ENCODE data around the gene CDR2L. TPM values are rescaled to one million over a fixed set of nuclear protein-coding genes. Genes with fewer than 3 reads are reported as not detected.

CDR2L gene
- total RNA-seq, 4 donors from 2014 or later, result 5.6 to 8.6 (median 6.9) TPM

- H3K27ac ChIP-seq, result no peak overlapping the region
- peaks cover 30% of the 10 kb centered on the region for H3K4me1 ChIP-seq
- 80% methylated on average over 1 of the region's 9 CpGs for WGBS
- no peak for DNase-seq (ENCODE audit: low spot score in 2 of 2)
- no peaks in the 10 kb centered on the region for H3K9me3 ChIP-seq
- H3K27me3 ChIP-seq, result peaks cover 38% of the 10 kb centered on the region
- peak overlapping the region; percentile 63 for H3K4me3 ChIP-seq
- no peak for TF ChIP-seq EP300 (IDR thresholded peaks at IDR 0.05)
- TF ChIP-seq POLR2AphosphoS5 (IDR thresholded peaks at IDR 0.05), result no peak
- TF ChIP-seq CTCF (IDR thresholded peaks at IDR 0.05), result no peak
- no peak for TF ChIP-seq POLR2A (IDR thresholded peaks at IDR 0.05)
- H3K36me3 ChIP-seq, result no peaks in the 10 kb centered on the region
Measured at GRCh38 chr17:74971842-74972106, 15.7 kb upstream of the CDR2L start.

- Histone ChIP-seq H3K4me3 (peak within 1 kb of the TSS; percentile 63), H3K9me3 (no peaks in the 10 kb centered on the region), H3K4me1 (peaks cover 30% of the 10 kb centered on the region), H3K27ac (no peak within 1 kb of the TSS), H3K27me3 (peaks cover 38% of the 10 kb centered on the region), H3K36me3 (no peaks in the 10 kb centered on the region)
- no peak for DNase-seq (ENCODE audit: low spot score in 2 of 2)
- TF ChIP-seq EP300 (IDR thresholded peaks at IDR 0.05) (no peak), POLR2A (IDR thresholded peaks at IDR 0.05) (no peak), POLR2AphosphoS5 (IDR thresholded peaks at IDR 0.05) (no peak), CTCF (IDR thresholded peaks at IDR 0.05) (no peak)
- under 1% methylated on average over 22 of the region's 95 CpGs for WGBS
Measured at GRCh38 chr17:74972107-74972972, 15.1 kb upstream of the CDR2L start, which contains the start of gene HID1. TSS of gene HID1 (minus strand) at chr17:74972759. CDS start at chr17:74972656, 103 bp downstream.

- H3K27me3 ChIP-seq, result peaks cover 38% of the 10 kb centered on the region
- H3K4me3 ChIP-seq, result peak overlapping the region; percentile 63
- DNase-seq (ENCODE audit: low spot score in 2 of 2), result no peak
- H3K36me3 ChIP-seq, result no peaks in the 10 kb centered on the region
- H3K4me1 ChIP-seq, result peaks cover 30% of the 10 kb centered on the region
- H3K27ac ChIP-seq, result no peak overlapping the region
- WGBS, result 20% methylated on average over 17 of the region's 17 CpGs
- H3K9me3 ChIP-seq, result no peaks in the 10 kb centered on the region
- TF ChIP-seq CTCF (IDR thresholded peaks at IDR 0.05), result no peak
- TF ChIP-seq POLR2A (IDR thresholded peaks at IDR 0.05), result no peak
- no peak for TF ChIP-seq EP300 (IDR thresholded peaks at IDR 0.05)
- TF ChIP-seq POLR2AphosphoS5 (IDR thresholded peaks at IDR 0.05), result no peak
Measured at GRCh38 chr17:74972973-74973328, 14.5 kb upstream of the CDR2L start.

- H3K27me3 ChIP-seq, result peaks cover 33% of the 10 kb centered on the region
- no peaks in the 10 kb centered on the region for H3K36me3 ChIP-seq
- H3K4me3 ChIP-seq, result no peak overlapping the region
- H3K4me1 ChIP-seq, result peaks cover 15% of the 10 kb centered on the region
- DNase-seq (ENCODE audit: low spot score in 2 of 2), result no peak
- TF ChIP-seq POLR2A (IDR thresholded peaks at IDR 0.05) (no peak), EP300 (IDR thresholded peaks at IDR 0.05) (no peak), CTCF (IDR thresholded peaks at IDR 0.05) (no peak)
- no peaks in the 10 kb centered on the region for H3K9me3 ChIP-seq
- 79% methylated on average over 4 of the region's 4 CpGs for WGBS
- no peak overlapping the region for H3K27ac ChIP-seq
Measured at GRCh38 chr17:74975943-74976342, 11.5 kb upstream of the CDR2L start.

- 95% methylated on average over 3 of the region's 3 CpGs for WGBS
- H3K4me1 ChIP-seq, result peaks cover 15% of the 10 kb centered on the region
- H3K9me3 ChIP-seq, result no peaks in the 10 kb centered on the region
- H3K36me3 ChIP-seq, result no peaks in the 10 kb centered on the region
- H3K27me3 ChIP-seq, result peaks cover 18% of the 10 kb centered on the region
- H3K4me3 ChIP-seq, result no peak overlapping the region
- TF ChIP-seq CTCF (IDR thresholded peaks at IDR 0.05) (no peak), POLR2A (IDR thresholded peaks at IDR 0.05) (no peak)
- no peak overlapping the region for H3K27ac ChIP-seq
- no peak for DNase-seq (ENCODE audit: low spot score in 2 of 2)
Measured at GRCh38 chr17:74977802-74978201, 9.6 kb upstream of the CDR2L start.
